ENCODE data around the gene UNC5B. TPM values are rescaled to one million over a fixed set of nuclear protein-coding genes. Genes with fewer than 3 reads are reported as not detected.
"Not testable (repeated sequence)": the region's sequence is repeated elsewhere in the genome, so short reads cannot be mapped to it uniquely, and the experiment has no call there.

The UNC5B gene
- total RNA-seq, 1 donor from 2014 or later, result 26.9 TPM

DNA sequence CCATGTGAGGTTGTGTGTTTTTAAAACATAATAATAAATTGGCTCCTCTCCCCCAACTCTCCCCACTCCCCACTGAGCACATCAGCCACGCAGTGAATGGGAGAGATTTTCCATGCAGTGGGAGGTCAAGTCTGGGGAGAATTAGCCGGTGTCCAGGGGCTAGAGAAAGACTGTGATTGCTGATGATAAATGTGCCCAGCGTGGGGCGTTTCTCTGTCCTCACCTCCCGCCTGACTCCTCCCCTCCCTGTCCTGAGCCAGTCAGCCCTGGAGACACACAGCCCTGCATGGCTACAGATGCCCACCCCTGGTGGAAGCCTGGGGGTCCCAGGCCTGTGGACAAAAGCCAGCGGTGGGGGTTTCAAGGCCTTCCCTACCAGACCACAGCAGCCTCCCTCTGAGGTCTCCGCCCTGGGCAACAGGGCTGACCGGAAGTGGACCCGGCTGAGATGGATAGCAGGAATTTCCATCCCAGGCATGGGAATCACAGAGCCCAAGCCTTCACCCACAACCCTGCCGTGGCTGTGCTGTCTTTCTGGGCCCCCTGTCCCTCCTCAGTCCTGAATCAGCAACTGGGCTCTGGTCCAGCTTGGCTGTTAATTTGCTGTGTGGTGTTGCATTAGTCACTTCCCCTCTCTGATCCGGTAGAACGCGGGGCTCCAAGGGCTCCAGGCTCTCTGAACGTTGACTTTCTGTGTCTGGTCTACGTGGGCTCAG, 59.8 kb downstream of the UNC5B start:
- TF ChIP-seq, protein P1, sequence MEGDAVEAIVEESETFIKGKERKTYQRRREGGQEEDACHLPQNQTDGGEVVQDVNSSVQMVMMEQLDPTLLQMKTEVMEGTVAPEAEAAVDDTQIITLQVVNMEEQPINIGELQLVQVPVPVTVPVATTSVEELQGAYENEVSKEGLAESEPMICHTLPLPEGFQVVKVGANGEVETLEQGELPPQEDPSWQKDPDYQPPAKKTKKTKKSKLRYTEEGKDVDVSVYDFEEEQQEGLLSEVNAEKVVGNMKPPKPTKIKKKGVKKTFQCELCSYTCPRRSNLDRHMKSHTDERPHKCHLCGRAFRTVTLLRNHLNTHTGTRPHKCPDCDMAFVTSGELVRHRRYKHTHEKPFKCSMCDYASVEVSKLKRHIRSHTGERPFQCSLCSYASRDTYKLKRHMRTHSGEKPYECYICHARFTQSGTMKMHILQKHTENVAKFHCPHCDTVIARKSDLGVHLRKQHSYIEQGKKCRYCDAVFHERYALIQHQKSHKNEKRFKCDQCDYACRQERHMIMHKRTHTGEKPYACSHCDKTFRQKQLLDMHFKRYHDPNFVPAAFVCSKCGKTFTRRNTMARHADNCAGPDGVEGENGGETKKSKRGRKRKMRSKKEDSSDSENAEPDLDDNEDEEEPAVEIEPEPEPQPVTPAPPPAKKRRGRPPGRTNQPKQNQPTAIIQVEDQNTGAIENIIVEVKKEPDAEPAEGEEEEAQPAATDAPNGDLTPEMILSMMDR (IDR thresholded peaks at IDR 0.05; ENCODE audit: insufficient read depth, low read length, poor library complexity, severe bottlenecking), result no peak
- no peak for DNase-seq (ENCODE audit: low read depth)
- Histone ChIP-seq H3K4me3 (ENCODE audit: low read depth, low read length) (no peak overlapping the region), H3K36me3 (ENCODE audit: control insufficient read depth, insufficient read depth, low read length) (no peaks in the 10 kb centered on the region), H3K27me3 (ENCODE audit: control insufficient read depth, insufficient read depth, low read length) (peaks cover 3% of the 10 kb centered on the region)

DNA sequence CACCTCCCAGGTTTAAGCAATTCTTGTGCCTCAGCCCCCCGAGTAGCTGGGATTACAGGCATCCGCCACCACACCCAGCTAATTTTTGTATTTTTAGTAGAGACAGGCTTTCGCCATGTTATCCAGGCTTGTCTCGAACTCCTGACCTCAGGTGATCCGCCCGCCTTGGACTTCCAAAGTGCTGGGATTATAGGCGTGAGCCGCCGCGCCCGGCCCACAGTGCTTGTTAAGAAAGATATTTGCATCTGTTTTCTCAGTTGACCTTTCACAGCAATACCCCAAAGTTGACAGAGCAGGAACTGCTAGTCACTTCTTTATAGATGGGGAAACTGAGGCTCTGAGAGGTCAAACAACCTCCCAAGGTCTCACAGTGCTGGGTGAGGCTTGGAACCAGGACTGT, 60.6 kb downstream of the UNC5B start:
- not testable (repeated sequence) for H3K27me3 ChIP-seq (ENCODE audit: control insufficient read depth, insufficient read depth, low read length); H3K4me3 ChIP-seq (ENCODE audit: low read depth, low read length); DNase-seq (ENCODE audit: low read depth); H3K36me3 ChIP-seq (ENCODE audit: control insufficient read depth, insufficient read depth, low read length)

DNA sequence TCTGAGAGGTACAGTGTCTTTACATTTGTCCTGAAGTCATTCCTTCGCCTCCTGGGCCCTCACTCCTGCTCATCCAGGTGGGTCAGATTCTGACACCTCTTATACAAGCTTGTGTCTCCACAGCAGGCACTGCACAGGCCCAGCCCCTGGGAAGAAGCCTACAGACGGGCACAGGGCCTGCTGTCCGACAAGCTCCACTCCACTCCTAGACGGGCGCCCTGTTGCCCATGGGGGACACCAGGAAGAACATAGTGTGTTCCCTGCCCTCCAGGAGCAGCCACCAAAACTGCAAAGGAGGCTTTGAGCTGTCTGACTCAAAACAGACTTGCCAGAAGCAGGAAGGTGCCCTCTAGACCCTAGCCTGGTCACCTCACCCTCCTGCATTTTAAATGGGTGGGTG, 61.1 kb downstream of the UNC5B start:
- no peak for DNase-seq (ENCODE audit: low read depth)
- TF ChIP-seq, protein P1 (IDR thresholded peaks at IDR 0.05; ENCODE audit: insufficient read depth, low read length, poor library complexity, severe bottlenecking), result no peak
- Histone ChIP-seq H3K36me3 (ENCODE audit: control insufficient read depth, insufficient read depth, low read length) (no peaks in the 10 kb centered on the region), H3K4me3 (ENCODE audit: low read depth, low read length) (no peak overlapping the region), H3K27me3 (ENCODE audit: control insufficient read depth, insufficient read depth, low read length) (no peaks in the 10 kb centered on the region)

GRCh38 chr10:71274901-71275796, 62.8 kb downstream of the UNC5B start:
- Histone ChIP-seq H3K4me3 (ENCODE audit: low read depth, low read length) (no peak overlapping the region), H3K27me3 (ENCODE audit: control insufficient read depth, insufficient read depth, low read length) (peaks cover 2% of the 10 kb centered on the region), H3K36me3 (ENCODE audit: control insufficient read depth, insufficient read depth, low read length) (no peaks in the 10 kb centered on the region)
- no peak for DNase-seq (ENCODE audit: low read depth)
- TF ChIP-seq, protein P1 (IDR thresholded peaks at IDR 0.05; ENCODE audit: insufficient read depth, low read length, poor library complexity, severe bottlenecking), result no peak

- Histone ChIP-seq H3K4me3 (ENCODE audit: low read depth, low read length) (no peak overlapping the region), H3K27me3 (ENCODE audit: control insufficient read depth, insufficient read depth, low read length) (peaks cover 2% of the 10 kb centered on the region), H3K36me3 (ENCODE audit: control insufficient read depth, insufficient read depth, low read length) (no peaks in the 10 kb centered on the region)
- DNase-seq (ENCODE audit: low read depth), result no peak
- TF ChIP-seq, protein P1 (IDR thresholded peaks at IDR 0.05; ENCODE audit: insufficient read depth, low read length, poor library complexity, severe bottlenecking), result no peak
These were observed 64.5 kb downstream of the UNC5B start for GRCh38 chr10:71276873-71277272.

- no peaks in the 10 kb centered on the region for H3K36me3 ChIP-seq (ENCODE audit: control insufficient read depth, insufficient read depth, low read length)
- peaks cover 4% of the 10 kb centered on the region for H3K27me3 ChIP-seq (ENCODE audit: control insufficient read depth, insufficient read depth, low read length)
- TF ChIP-seq, protein P1 (IDR thresholded peaks at IDR 0.05; ENCODE audit: insufficient read depth, low read length, poor library complexity, severe bottlenecking), result no peak
- H3K4me3 ChIP-seq (ENCODE audit: low read depth, low read length), result no peak overlapping the region
- DNase-seq (ENCODE audit: low read depth), result no peak
These were observed 65.7 kb downstream of the UNC5B start for GRCh38 chr10:71277914-71278665.

Data from kidney epithelial cell (primary cell).